Neural crest cell (in vitro differentiated cells): ENCODE results near the gene OR10H5. TPM values are rescaled to one million over a fixed set of nuclear protein-coding genes. Genes with fewer than 3 reads are reported as not detected.
"Not testable (repeated sequence)": the region's sequence is repeated elsewhere in the genome, so short reads cannot be mapped to it uniquely, and the experiment has no call there.

Experiments
- DNase-seq: peaks from one replicate; pipeline ENCODE4 v3.0.0; 2021; ENCODE audit warnings: low read depth, mixed read lengths, low spot score
- H3K27ac Mint-ChIP-seq: one replicate; pipeline ENCODE4 v1.8.0; 2021; ENCODE audit warnings: mild to moderate bottlenecking, mixed read lengths; ENCODE audit not compliant: unreplicated experiment
- H3K27me3 Mint-ChIP-seq: 2 replicates; pipeline ENCODE4 v1.8.0; 2021; ENCODE audit warnings: low read depth, mild to moderate bottlenecking, mixed read lengths
- H3K36me3 Mint-ChIP-seq: 2 replicates; pipeline ENCODE4 v1.8.0; 2021; ENCODE audit warnings: low read depth, mild to moderate bottlenecking, mixed read lengths
- H3K4me1 Mint-ChIP-seq: 2 replicates; pipeline ENCODE4 v1.8.0; 2021; ENCODE audit warnings: mixed read lengths
- H3K4me3 Mint-ChIP-seq: one replicate; pipeline ENCODE4 v1.8.0; 2021; ENCODE audit warnings: mild to moderate bottlenecking, mixed read lengths
- H3K9me3 Mint-ChIP-seq: 2 replicates; pipeline ENCODE4 v1.8.0; 2021; ENCODE audit warnings: mixed read lengths
- total RNA-seq: library from RNA; stranded (reverse); gene quantifications from 2 replicates; pipeline ENCODE4 v1.2.1, GENCODE V29; 2021
- TF ChIP-seq, protein P1 (sequence below): fragments of 200-600 bp; sonication (generic); conservative IDR thresholded peaks from 2 replicates; pipeline ENCODE4 v1.5.0; 2021; ENCODE audit warnings: antibody characterized with exemption, mild to moderate bottlenecking

The OR10H5 gene
- total RNA-seq, 1 donor from 2014 or later, result not detected

DNA sequence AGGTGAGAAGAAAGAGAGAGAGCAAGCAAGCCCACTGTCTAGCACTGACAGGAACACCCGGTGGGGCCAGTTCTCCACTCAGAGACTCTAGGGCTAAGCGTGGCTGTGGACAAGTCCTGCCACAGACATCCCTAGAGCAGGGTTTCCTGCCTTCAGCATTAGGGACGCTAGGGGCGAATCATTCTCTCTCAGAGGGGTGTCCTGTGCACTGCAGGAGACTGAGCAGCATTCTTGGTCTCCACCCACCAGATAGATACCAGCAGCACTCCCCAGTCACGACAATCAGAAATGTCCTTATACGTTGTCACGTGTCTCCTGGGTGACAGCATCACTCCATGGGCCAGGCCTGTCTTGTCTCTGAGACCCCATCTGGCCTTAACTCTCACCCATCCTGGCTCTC lies 26.5 kb downstream of the OR10H5 start:
- H3K27ac Mint-ChIP-seq, result no peak overlapping the region
- H3K4me1 Mint-ChIP-seq, result no peaks in the 10 kb centered on the region
- TF ChIP-seq, protein P1, sequence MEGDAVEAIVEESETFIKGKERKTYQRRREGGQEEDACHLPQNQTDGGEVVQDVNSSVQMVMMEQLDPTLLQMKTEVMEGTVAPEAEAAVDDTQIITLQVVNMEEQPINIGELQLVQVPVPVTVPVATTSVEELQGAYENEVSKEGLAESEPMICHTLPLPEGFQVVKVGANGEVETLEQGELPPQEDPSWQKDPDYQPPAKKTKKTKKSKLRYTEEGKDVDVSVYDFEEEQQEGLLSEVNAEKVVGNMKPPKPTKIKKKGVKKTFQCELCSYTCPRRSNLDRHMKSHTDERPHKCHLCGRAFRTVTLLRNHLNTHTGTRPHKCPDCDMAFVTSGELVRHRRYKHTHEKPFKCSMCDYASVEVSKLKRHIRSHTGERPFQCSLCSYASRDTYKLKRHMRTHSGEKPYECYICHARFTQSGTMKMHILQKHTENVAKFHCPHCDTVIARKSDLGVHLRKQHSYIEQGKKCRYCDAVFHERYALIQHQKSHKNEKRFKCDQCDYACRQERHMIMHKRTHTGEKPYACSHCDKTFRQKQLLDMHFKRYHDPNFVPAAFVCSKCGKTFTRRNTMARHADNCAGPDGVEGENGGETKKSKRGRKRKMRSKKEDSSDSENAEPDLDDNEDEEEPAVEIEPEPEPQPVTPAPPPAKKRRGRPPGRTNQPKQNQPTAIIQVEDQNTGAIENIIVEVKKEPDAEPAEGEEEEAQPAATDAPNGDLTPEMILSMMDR, result no peak
- DNase-seq, result no peak
- H3K27me3 Mint-ChIP-seq, result no peaks in the 10 kb centered on the region
- H3K4me3 Mint-ChIP-seq, result no peak overlapping the region
- peaks cover 6% of the 10 kb centered on the region for H3K36me3 Mint-ChIP-seq
- peaks cover 15% of the 10 kb centered on the region for H3K9me3 Mint-ChIP-seq

DNA sequence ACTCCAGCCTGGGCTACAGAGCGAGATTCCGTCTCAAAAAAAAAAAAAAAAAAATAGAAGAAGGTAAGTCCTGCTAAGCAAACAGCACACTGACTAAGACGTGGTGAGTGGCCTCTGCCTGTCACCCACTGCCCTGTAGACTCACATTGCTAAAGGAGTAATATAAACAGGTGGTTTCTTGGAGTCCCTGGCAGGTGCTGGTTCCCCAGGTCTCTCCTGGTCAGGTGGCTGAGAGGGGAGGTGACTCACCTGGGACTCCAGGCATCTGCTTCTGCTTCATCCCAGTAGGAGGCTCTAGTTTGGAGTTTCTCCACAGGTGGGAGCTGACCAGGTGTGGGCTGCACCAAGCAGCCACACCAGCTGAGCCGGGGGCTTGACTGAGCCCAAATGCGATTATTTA lies 27.8 kb downstream of the OR10H5 start, which contains the start of gene OR10H1:
TSS of gene OR10H1 (minus strand) at position 359 of the 400 bp plus-strand sequence. CDS start 7,627 bp downstream, outside the sequence.
- Mint-ChIP-seq H3K4me3 (no peak within 1 kb of the TSS), H3K36me3 (peaks cover 9% of the 10 kb centered on the region), H3K9me3 (peaks cover 18% of the 10 kb centered on the region), H3K27ac (no peak within 1 kb of the TSS), H3K27me3 (no peaks in the 10 kb centered on the region), H3K4me1 (no peaks in the 10 kb centered on the region)
- no peak for DNase-seq
- TF ChIP-seq, protein P1, result no peak

DNA sequence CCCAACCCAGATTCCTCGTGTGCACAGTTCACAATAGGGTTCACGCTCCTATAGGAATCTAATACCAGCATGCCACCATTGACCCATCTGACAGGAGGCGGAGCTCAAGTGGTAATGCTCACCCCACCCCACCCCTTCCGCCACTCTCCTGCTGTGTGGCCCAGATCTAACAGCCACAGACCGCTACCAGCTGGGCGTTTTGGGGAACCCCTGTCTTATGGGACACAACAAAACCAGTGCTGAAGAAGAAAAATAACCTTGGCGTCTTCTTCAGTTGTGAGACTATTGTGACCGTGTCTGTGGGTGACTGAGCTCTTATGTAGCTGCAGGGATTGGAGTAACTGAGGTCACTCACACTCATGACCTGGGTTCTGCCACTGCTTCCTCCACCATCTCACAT lies 33.2 kb downstream of the OR10H5 start:
- Mint-ChIP-seq H3K36me3 (peaks cover 5% of the 10 kb centered on the region), H3K27ac (no peak overlapping the region), H3K4me1 (no peaks in the 10 kb centered on the region), H3K27me3 (no peaks in the 10 kb centered on the region), H3K4me3 (no peak overlapping the region), H3K9me3 (peaks cover 14% of the 10 kb centered on the region)
- DNase-seq, result no peak
- TF ChIP-seq, protein P1, result no peak

DNA sequence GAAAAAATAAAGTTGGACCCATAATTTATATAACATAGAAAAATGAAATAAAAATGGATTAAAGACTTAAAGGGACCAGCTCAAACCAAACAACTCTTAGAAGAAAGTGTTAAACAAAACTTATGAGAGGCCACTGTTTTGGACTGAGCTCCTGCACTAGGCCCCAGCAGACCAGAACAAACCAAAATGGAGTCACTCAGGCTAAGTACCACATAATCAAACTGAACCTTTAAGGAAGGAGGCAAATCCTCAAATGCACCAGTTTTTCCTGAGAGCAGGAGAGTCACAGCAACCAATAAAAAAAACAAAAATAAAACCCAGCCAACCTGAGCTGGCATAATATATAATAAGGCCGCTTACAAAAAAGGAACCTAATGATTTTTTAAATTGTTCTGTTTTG lies 38.3 kb downstream of the OR10H5 start:
- Mint-ChIP-seq H3K4me1 (no peaks in the 10 kb centered on the region), H3K9me3 (peaks cover 16% of the 10 kb centered on the region), H3K27me3 (no peaks in the 10 kb centered on the region), H3K27ac (no peak overlapping the region), H3K4me3 (no peak overlapping the region), H3K36me3 (peaks cover 12% of the 10 kb centered on the region)
- TF ChIP-seq, protein P1, result no peak
- no peak for DNase-seq

DNA sequence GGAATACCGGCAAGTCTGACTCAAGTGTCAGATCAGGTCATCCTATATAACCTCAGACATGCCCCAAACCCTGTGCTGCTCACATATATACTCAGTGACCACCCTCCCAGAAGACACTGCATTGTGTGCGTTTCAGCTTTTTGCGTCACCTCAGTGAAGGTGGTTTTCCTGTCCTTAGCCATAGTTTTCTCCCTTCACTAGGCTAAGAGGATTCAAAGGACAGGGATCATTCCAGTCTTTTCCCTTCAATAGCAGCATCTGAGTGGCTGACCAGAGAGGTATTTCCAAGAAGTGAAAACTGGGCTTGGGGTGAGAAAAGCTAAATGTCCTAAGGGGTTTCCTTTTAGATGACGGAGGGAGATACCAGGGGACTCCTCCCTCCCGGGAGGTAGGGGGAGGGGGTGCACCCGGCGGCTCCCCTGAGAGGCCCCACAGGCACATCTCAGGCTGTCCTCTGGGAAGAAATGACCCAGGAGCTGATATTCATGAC lies 40.7 kb downstream of the OR10H5 start:
- no peak overlapping the region for H3K4me3 Mint-ChIP-seq
- H3K27ac Mint-ChIP-seq, result no peak overlapping the region
- TF ChIP-seq, protein P1, result no peak
- DNase-seq, result no peak
- H3K4me1 Mint-ChIP-seq, result no peaks in the 10 kb centered on the region
- peaks cover 13% of the 10 kb centered on the region for H3K36me3 Mint-ChIP-seq
- H3K9me3 Mint-ChIP-seq, result peaks cover 16% of the 10 kb centered on the region
- no peaks in the 10 kb centered on the region for H3K27me3 Mint-ChIP-seq

DNA sequence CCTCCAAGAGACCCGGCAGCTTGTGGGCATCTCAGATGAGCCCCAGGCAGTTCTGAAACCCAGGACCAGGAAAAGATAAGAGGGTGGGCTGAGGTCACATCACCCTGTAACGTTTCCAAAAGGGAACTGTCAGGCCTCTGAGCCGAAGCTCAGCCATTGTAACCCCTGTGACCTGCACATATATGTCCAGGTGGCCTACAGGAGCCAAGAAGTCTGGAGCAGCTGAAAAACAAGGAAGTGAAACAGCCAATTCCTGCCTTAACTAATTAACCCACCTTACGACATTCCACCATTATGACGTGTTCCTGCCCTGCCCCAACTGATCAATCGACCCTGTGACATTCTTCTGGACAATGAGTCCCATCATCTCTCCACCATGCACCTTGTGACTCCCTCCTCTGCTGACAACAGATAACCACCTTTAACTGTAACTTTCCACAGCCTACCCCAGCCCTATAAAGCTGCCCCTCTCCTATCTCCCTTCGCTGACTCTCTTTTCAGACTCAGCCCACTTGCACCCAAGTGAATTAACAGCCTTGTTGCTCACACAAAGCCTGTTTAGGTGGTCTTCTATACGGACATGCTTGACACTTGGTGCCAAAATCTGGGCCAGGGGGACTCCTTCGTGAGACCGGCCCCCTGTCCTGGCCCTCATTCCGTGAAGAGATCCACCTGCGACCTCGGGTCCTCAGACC lies 41.3 kb downstream of the OR10H5 start:
- Mint-ChIP-seq H3K9me3 (peaks cover 16% of the 10 kb centered on the region), H3K36me3 (peaks cover 13% of the 10 kb centered on the region)
- DNase-seq, H3K4me3 Mint-ChIP-seq, H3K4me1 Mint-ChIP-seq, H3K27me3 Mint-ChIP-seq, H3K27ac Mint-ChIP-seq: not testable (repeated sequence)
